Measurements from ENCODE around the gene COQ7.

The COQ7 gene

DNA sequence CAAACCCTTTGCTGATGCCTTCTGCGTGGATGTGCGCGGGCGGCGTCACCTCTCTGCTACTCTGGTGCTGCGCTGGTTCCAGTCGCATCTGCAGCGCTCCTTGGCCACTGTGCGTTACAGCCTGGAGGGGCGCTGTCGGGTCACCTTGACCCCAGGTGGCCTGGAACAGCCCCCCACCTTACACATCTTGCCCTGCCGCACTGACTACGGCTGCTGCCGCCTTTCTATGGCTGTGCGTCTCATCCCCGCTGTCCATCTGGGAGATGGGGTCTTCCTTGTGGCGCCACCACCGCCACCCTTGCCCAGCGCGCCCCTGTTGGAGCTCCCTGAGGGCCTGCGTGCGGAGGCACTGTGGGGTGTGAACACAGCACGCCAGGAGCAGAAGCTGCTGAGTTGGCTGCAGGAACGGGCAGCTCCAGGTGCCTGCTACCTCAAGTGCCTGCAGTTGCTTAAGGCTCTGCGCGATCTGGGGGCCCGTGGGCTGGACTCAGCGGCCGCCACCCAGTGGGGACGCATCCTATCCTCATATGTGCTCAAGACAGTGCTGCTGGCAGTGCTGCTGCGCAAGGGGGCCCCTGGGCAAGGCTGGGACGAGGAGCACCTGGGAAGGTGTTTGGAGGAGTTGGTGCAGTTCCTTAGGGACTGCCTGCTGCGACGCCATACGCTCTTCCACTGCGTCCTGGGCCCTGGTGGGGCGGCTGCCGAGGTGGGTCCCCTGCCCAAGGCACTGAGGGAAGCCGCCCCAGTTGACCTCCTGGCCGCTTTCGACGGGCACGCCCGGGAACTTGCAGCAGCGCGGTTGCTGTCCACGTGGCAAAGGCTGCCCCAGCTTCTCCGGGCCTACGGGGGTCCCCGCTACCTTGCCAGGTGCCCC is 48.0 kb downstream of the COQ7 start:
- H3K27ac Mint-ChIP-seq, result no peak overlapping the region
- TF ChIP-seq CTCF (IDR thresholded peaks at IDR 0.05), result no peak

DNA sequence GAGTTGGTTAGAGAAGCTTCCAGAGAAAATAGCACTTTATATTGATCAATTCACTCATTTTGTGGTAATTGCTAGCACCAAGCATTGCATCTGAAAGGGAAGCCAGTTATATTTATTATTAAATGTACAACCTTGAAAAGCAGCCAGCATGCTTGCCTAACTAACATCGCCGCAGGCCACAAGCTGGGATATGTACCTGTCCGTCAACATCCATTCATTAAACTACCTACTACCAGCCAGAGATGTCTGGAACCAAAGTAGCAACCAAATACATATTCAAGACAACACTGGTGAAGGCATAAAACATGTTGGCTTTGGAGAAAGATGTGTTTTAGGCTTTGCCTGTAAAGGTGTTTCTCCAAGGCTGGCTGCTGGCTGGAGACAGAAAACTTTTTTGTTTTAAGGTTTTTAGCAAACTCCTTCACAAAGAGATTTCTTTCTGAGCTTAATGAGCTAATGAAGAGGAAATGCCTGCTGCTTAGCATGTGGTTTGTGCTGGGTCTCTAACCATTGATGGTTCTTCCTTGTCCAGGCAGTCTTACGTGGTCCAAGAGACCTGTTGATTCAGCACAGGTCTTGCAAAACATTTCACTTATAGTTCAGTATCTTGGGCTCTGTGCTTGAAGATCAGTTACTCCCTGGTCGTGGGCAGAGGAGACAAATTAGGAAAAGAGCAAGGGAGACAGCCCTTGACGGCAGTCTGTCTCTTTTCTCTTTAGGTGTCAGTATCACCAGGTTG is 49.5 kb downstream of the COQ7 start:
- no peak for TF ChIP-seq CTCF (IDR thresholded peaks at IDR 0.05)
- H3K4me3 Mint-ChIP-seq, result peak overlapping the region; percentile 39
- peaks cover 11% of the 10 kb centered on the region for H3K36me3 Mint-ChIP-seq (ENCODE audit: low read depth)
- peak overlapping the region; percentile 8 for H3K27ac Mint-ChIP-seq
- peaks cover 63% of the 10 kb centered on the region for H3K4me1 Mint-ChIP-seq
- no peaks in the 10 kb centered on the region for H3K9me3 Mint-ChIP-seq
- DNase-seq, result no peak
- no peaks in the 10 kb centered on the region for H3K27me3 Mint-ChIP-seq (ENCODE audit: low read depth, poor library complexity)

More for the DNA sequence above, 48.0 kb downstream of the COQ7 start:
- H3K9me3 Mint-ChIP-seq, result no peaks in the 10 kb centered on the region
- H3K4me1 Mint-ChIP-seq, result peaks cover 52% of the 10 kb centered on the region
- peak overlapping the region; percentile 65 for H3K4me3 Mint-ChIP-seq
- H3K27me3 Mint-ChIP-seq (ENCODE audit: low read depth, poor library complexity), result no peaks in the 10 kb centered on the region
- no peak for DNase-seq
- peaks cover 5% of the 10 kb centered on the region for H3K36me3 Mint-ChIP-seq (ENCODE audit: low read depth)

DNA sequence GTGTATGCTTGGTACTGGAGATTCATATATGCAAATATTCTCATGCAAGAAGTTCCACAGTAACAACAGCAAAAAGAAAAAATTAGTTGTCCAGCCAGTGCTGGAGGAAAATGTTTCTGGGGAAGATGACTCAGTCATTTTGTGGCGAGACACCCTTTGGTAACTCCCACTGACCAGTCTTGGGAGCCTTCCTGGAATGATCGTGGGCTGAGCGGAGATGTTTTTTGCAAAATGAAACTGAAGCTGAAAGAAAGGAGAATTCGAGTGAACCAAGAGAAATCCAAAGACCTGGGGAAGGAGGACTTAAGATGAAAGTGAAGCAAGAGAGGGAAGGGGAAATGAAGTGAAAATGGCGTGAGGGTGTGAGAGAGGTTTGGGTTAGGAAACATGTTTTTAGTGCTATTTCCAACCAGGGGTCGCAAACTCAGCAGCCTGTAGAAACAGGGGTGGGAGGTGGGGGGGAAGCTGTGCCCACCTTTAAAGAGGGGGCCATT is 51.6 kb downstream of the COQ7 start:
- DNase-seq, result no peak
- Mint-ChIP-seq H3K27me3 (ENCODE audit: low read depth, poor library complexity) (peaks cover 3% of the 10 kb centered on the region), H3K27ac (peak overlapping the region; percentile 82), H3K9me3 (peaks cover 3% of the 10 kb centered on the region), H3K4me3 (peak overlapping the region; percentile 63), H3K4me1 (peaks cover 48% of the 10 kb centered on the region), H3K36me3 (ENCODE audit: low read depth) (peaks cover 11% of the 10 kb centered on the region)
- no peak for TF ChIP-seq CTCF (IDR thresholded peaks at IDR 0.05)

GRCh38 chr16:19119564-19119963 is 52.1 kb downstream of the COQ7 start:
- peaks cover 5% of the 10 kb centered on the region for H3K9me3 Mint-ChIP-seq
- no peak overlapping the region for H3K27ac Mint-ChIP-seq
- H3K4me3 Mint-ChIP-seq, result no peak overlapping the region
- H3K36me3 Mint-ChIP-seq (ENCODE audit: low read depth), result peaks cover 12% of the 10 kb centered on the region
- TF ChIP-seq CTCF (IDR thresholded peaks at IDR 0.05), result no peak
- peaks cover 3% of the 10 kb centered on the region for H3K27me3 Mint-ChIP-seq (ENCODE audit: low read depth, poor library complexity)
- no peak for DNase-seq
- H3K4me1 Mint-ChIP-seq, result peaks cover 48% of the 10 kb centered on the region

- no peak overlapping the region for H3K4me3 Mint-ChIP-seq
- no peak for DNase-seq
- H3K27ac Mint-ChIP-seq, result peak overlapping the region; percentile 67
- H3K9me3 Mint-ChIP-seq, result peaks cover 27% of the 10 kb centered on the region
- peaks cover 3% of the 10 kb centered on the region for H3K27me3 Mint-ChIP-seq (ENCODE audit: low read depth, poor library complexity)
- H3K36me3 Mint-ChIP-seq (ENCODE audit: low read depth), result peaks cover 22% of the 10 kb centered on the region
- peaks cover 27% of the 10 kb centered on the region for H3K4me1 Mint-ChIP-seq
- no peak for TF ChIP-seq CTCF (IDR thresholded peaks at IDR 0.05)
These were observed 56.2 kb downstream of the COQ7 start for GRCh38 chr16:19123535-19124178.
